DLD1 (cell line): Measurements from ENCODE around the gene CCDC74B.
"Not testable (repeated sequence)": the region's sequence is repeated elsewhere in the genome, so short reads cannot be mapped to it uniquely, and the experiment has no call there.

ENCODE experiments used
- in situ Hi-C: cut with HindIII; loops from 2 replicates; pipeline ENCODE4 v1.10.0; 2017; ENCODE audit warnings: low sequenced_read_pairs

Gene CCDC74B

DNA sequence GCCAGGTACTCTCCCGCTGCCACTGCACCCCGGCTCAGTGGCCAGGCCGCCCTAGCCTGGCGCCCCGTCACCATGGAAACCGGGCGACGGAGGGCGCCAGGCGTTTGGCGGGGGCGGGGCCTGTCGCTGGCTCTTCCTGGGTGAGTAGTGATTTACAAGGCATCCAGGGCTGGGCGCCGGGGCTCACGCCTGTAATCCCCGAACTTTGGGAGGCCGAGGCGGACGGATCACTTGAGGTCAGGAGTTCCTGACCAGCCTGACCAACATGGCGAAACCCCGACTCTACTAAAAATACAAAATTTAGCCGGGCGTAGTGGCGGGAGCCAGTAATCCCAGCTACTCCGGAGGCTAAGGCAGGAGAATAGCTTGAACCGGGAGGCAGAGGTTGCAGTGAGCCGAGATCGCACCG is at the start of gene CCDC74B:
CCDC74B (minus strand) TSS at position 107 of the 409 bp plus-strand sequence. CDS start 116 bp downstream, outside the sequence.
- in situ Hi-C loops: not testable (repeated sequence)

DNA sequence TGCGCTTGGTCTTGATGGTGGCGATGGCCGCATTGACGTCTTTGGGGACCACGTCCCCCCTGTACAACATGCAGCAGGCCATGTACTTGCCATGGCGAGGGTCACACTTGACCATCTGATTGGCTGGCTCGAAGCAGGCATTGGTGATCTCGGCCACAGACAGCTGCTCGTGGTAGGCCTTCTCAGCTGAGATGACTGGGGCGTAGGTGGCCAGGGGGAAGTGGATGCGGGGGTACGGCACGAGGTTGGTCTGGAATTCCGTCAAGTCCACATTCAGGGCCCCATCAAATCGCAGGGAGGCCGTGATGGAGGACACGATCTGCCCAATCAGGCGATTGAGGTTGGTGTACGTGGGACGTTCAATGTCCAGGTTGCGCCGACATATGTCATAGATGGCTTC is 48.9 kb upstream of the CCDC74B start:
- in situ Hi-C loops: not testable (repeated sequence)

DNA sequence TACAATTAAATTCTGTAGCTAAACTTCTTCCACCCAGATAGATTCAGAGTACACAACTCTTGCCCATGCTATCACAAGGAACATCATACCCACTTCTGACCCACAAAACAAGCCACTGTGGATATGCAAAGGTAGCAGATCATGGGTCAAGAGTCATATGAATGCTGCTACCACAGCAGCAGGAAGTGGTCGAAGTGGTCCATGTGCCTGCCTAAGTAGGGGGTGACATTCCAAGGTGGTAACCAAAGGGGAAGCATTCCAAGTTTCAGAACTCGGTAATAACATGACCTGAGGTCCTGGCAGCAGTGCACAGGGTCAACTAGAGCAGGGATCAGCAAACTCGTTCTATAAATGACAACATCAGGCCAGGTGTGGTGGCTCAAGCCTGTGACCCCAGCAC is 47.5 kb upstream of the CCDC74B start:
- in situ Hi-C loops: not testable (repeated sequence)

DNA sequence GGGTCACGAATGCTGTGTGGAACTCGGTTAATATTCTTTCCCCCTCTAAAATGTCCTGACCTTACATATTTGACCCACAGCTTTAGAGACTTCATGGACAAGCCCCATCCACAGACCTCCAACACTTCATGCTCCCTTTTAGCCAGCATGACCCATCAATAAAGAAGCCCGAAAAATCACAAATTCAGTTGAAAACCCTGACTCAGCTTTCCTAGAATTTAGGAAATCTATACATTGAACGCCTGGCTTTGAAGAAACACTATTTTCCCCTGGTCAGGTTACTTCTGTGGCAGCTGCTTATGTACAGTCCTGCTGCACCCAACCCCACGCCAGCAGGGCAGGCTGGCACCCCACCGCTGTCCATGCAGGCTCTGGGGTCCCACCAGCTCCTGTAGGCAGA is 46.4 kb upstream of the CCDC74B start:
- in situ Hi-C loops: not testable (repeated sequence)

DNA sequence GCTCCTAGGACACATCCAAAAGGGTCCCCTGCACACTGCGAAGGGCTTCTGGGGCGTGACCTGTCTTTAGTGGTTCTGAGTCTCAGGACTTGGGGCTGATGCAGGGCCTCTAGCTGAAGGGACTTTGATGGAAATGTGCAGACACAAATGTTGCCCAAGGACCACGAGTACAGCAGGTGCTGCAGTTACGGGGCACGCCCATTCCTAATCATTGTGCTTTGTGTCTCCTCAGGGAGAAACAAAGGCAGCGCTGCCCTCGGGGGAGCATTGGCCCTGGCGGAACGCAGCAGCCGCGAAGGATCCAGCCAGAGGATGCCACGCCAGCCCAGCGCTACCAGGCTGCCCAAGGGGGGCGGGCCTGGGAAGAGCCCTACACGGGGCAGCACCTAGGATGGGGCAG is 45.3 kb upstream of the CCDC74B start:
- in situ Hi-C loops: no loop called here

DNA sequence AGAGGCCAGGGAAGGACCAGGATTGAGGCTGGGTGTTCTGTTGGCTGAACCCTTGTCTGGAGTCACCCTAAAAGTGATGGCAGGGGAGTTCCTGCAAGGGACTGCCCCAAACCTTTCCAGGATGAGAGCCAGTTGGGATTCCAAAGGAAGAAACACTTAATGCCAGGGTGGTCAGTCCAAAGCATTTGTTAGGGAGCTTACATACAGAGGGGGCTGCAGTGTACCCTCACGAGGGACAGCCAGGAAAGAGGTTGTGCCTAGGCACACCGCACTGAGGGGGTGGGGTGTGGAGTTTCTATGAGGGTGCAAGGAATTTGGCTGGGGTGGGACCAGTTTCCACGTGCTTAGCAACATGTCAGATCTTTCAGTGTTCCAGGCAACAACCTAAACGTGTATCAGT is 44.0 kb upstream of the CCDC74B start:
- in situ Hi-C loops: not testable (repeated sequence)

DNA sequence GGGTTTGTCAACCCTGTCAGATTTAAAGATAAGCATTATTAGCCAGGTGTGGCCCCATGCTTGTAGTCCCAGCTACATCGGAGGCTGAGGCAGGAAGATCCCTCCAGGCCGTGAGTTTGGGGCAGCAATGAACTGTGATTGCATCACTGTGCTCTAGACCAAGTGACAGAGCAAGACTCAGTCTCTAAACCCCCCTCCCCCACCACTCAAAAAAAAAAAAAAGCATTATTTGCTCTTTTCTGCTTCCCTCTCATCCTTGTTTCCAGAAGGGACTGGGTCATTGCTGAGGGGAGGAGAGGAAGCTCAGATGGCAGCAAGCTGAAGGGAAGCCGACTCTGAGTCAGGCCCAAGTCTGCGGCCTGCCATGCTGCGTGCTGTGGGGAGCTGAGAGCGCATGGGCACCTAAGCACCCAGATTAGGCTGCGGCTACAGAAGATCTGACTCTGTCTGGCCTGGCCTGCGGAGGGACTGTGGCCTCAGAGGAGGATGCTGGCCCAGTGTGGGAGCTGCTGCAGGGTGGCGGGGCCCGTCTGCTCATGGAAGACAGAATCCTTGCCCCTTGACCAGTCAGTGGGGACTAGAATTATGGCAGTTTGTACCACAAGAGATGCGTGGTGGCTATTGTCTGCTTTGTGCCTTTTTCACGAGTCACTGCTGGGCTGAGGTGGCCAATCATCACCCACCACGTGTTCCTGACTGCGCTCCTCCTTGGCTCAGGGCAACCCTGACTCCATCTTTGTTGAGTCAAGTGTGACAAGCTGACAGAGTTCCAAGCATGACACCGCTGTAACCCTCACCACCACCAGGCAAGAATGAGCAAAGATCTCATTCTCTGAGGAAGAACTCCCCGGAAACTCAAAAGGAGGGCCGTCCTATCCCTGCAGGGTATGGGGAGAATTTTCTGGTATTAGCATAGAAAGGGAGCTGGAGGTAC is 43.2 kb upstream of the CCDC74B start:
- in situ Hi-C loops: not testable (repeated sequence)

DNA sequence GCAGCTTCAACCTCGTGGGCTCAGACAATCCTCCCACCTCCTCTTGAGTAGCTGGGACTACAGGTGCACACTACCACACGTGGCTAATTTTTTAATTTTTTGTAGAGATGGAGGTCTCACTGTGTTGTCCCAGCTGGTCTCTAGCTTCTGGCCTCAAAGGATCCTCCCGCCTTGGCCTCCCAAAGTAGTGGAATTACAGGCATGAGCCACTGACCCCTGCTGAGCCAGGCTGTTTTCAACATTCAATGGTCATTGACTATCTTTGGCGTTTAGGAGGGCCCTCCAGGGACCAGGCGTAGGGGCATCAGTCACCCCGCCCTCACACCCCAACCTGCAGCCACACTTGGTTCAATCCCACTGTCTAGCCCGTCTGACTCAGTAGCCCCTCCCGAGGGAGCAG is 42.4 kb upstream of the CCDC74B start:
- in situ Hi-C loops: no loop called here

DNA sequence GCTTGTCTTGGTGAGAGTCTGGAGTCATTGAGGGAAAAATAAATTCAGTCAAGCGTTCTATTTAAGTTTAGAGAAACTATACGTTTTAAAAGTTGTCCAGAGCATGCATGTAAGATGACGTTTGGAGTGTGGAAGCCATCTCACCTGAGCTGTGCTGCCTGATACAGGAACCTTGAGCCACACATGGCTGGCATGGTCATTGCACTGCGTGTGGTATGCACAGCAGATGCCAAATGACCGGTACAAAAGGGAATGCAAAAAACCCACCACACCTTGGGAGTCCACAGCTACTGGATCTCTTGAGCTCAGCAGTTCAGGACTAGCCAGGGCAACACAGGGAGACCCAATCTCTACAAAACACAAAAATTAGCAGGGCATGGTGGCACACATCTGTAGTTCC is 41.5 kb upstream of the CCDC74B start:
- in situ Hi-C loops: no loop called here

DNA sequence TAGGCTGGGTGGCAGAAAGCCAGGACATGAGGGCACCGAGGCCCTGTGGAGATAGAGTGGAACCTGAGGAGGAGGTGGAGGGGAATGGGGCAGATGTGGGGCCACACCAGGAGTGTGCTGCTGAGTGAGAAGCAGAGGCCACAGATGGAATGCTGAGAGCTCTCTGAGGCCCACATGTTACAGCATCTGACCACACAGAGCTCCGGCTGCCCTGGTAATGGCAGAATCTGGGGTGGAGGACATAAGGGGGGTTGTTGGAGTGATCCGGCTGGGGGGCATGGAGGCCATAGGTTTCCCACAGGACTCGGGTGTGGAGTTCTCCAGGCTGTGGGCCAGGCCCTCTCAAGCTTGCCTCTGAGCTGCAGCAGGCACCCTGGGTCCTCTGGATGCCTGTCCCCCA is 41.0 kb upstream of the CCDC74B start:
- in situ Hi-C loops: no loop called here

DNA sequence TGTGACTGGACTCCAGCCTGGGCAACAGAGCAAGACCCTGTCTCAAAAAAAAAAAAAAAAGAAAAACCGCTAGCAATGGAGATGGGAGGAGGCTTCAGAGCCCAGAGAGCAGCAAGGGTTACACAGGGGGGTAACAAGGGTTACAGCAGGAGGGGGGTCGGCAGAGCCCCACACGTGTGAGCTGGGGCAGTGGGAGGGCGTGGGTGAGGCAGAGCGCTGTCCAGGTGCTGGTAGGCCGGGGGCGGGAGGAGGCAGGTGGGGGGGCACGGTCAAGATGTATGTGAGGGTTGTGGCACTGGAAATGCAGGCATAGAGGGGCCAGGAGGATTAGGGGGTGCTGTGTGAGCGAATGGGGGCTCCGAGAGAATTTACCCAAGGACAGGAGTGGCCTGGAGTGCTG is 40.5 kb upstream of the CCDC74B start:
- in situ Hi-C loops: no loop called here

DNA sequence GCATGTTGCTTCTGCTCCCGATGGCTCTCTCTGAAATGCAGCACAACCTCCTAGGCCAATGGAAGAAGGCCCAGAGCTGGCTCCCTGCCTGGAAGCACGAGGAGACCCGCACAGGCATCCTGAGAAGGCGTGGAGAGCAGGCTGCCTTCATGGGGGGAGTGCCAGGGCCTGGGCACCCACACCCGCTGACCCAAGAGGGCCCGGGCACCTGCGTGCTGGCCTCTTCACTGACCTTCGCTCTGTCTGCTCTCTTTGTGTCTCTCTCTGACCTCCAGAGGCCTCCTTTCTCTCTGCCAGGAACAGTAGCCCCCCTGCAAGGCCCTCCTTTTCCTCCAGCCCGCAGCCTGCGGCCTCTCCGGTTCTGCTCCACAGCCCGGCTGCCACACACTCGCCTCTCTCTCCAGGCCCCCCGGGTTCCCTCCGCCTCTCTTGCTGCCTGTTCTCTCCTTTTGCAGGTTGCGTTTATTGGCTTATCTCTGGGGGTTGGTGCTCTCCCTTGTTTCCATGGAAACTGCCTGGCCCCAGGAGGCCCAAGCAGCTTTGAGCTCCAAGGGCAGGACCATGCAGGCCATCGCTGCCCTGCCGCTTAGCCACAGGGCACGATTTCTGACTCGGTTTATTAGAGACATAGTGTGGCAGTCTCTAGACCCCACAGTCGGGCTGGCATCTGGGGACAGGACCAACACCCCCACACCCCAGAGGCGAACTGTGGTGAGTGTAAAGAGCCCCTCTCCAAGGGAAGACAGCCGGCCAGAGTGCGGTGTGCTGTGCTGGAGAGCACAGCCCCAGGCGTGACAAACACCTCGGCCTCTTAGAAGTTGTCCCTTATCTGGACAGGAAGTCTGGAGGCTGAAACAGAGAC is 38.8 kb upstream of the CCDC74B start:
- in situ Hi-C loops: no loop called here

DNA sequence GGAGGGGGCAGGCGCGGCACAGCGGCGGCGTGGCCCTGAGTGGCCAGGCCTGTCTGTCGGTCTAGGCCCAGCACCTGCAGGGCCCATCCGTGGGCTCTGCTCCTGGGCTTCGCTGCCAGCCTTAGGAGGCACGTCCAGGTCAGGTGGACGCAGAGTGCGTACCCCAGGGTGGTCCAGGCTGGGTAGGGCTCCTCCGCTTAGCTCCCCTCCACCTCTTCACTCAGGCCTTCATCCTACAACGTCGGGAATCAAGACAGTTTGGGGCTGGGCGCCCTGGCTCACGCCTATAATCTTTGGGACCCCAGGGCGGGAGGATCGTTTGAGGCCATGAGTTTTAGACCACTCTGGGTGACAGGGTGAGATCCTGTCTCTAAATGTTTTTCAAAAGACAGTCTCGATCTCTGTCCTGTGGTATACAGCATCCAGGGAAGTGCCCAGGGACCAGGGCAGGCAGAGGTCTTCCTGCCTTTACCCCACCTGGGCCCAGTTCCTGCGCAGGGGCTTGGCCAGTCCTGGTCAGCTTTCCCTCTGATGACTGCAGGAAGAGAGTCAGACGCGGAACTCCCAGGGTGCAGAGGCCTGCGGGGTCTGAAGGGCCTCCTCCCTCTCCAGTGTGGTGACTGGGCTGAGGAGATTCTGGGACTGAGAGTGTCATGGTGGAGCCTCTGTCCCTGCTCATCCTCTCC is 38.1 kb upstream of the CCDC74B start:
- in situ Hi-C loops: not testable (repeated sequence)

DNA sequence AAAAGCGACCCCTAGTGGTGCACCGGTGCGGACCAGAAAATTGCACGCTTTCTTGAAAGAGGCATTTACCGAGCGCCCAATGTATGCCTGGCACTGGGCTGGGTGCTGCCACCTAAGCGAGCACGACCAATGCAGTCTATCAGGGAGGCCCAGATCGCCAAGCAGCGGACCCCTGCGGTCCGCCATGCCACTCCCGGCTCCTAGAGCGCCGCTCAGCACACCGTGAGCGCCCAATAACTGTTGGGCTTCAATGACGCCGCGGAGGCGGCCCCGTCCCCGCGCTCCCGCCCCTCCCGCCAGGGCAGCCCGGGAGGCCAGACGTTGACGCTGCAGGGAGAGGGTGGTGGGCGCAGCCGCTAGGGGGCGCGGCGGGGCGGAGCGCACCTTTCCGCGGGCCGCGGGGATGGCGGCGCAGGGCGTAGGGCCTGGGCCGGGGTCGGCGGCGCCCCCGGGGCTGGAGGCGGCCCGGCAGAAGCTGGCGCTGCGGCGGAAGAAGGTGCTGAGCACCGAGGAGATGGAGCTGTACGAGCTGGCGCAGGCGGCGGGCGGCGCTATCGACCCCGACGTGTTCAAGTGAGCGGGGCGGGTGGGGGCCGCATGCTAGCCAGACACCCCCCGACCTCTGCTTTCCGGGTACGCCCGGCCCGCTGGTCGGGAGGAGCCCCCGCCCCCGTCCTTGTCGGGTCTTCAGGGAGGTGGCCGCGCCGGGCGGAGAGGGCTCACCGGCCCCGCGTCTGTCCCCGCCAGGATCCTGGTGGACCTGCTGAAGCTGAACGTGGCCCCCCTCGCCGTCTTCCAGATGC is 37.2 kb upstream of the CCDC74B start, which contains the start of gene MZT2B:
MZT2B (plus strand) TSS at position 383 of the 803 bp plus-strand sequence; CDS start at position 404, 21 bp downstream.
- in situ Hi-C loops: not testable (repeated sequence)

DNA sequence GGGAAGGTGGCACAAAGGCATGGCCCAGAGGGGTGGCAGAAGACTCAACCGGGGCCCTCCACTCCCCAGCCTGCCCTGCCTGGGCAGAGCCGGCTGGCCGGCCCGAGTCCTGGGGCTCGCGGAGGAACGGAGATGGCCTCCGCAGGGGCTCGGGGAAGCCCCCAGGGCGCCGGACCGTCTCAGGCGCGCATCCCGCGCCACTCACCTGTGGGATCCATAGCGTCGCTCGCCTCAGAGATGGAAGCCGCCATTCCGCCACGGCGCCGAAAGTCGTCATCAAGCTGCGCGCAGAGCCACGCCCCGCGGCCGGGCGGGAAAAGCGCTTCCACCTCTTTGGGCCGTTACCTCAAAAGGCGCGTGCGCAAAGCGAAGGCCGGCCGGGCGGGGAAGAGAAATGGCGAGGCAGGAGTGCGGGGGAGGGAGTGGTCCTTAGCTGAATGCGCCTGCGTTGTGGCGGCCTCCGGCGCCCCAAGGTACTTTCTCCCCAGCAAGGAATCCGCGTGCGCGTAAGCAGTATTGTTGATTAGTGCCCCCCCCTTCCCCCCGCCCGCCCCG is 36.5 kb upstream of the CCDC74B start, which contains the start of gene SMPD4:
SMPD4 (minus strand) TSS at position 278 of the 555 bp plus-strand sequence. CDS start 5,010 bp downstream, outside the sequence.
- in situ Hi-C loops: no loop called here

DNA sequence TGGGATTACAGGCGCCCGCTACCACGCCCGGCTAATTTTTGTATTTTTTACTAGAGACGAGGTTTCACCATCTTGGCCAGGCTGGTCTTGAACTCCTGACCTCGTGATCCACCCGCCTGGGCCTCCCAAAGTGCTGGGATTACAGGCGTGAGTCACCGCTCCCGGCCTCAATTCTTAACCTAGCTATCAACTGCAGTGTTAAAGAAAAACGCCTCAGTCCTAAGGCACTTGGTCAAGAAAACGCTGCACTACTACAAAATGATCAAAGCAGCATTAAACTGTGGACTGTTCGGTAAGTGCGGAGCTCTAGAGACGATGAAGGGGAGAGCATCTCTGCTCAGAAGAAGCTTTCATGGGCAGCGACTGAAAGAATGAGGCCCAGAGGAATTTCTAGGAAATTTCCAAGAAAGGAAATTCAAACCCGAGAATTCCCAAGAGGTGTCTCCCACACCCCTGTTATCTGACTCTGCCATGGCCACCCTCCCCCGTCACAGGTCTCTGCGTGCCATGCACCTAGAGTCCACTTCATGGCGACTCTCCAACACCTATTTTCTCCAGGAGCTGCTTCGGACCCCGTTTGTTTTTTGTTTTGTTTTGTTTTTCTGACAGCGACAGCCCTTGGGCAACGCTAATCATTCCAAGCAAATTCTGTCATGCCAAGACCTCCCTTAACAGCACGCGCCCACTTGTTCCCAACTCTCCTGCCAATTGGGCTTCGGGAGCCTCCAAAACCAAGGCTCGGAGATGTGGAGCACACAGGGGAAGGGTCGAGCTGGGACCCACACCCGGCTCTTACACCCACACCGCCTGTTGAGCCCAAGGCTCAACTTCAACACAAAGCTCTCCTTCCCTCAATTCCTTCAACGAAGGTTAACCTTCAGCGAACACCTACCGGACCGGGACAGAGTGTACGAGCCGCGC is 35.8 kb upstream of the CCDC74B start:
- in situ Hi-C loops: not testable (repeated sequence)

DNA sequence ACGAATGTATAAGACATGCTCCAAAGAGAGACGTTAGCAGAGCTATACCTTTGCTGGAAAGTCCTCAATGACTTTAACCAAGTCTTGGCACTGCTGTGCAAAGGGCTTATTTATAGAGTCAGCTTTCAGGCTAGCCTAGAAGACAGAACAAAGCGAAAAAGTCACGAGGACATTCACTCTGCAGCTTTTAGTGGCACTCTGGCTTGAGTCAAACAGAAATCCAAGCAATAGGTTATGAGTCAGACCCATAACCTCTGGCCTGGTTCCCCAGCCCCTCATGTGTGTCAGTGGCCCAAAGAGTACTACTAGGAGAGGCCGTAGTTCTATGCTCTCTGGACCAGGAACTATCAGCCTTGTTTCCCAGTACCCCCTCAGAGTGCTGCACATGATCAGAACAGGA is 30.0 kb upstream of the CCDC74B start:
- in situ Hi-C loops: not testable (repeated sequence)

DNA sequence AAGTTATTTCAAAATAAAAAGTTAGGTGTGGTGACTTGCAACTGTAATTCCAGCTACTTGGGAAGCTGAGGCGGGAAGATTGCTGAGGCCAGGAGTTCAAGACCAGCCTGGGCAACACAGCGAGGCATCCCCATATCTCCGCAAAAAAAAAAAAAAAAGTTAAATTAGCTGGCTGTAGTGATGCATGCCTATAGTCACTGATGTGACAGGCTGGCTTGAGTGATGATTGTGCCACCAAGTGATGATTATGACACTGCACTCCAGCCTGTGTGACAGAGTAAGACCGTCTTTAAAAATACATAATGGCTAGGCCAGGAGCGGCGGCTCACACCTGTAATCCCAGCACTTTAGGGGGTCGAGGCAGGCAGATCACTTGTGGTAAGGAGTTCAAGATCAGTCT is 25.0 kb upstream of the CCDC74B start:
- in situ Hi-C loops: no loop called here

DNA sequence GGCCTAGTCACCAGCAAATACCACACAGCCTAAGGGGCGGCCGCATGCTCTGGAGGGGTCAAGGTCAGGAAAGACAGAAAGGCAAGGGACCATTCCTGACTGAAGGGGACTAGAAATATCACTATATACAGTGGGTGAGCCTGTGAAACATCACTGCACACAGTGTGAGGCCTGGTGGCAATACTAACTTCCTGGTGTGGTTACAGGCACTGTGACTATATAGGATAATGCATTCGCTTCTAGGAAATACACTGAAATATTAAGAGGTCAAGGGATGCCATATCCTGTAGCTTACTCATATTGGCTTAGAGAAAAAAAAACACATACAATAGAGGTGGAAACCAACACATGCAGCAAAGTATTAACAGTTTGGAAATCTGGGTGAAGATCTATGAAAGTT is 24.3 kb upstream of the CCDC74B start:
- in situ Hi-C loops: not testable (repeated sequence)
